Measurements from ENCODE around the gene SCAMP2.
A peak's percentile ranks its signal among the peaks of the same experiment; 100 is the strongest.

Gene SCAMP2

DNA sequence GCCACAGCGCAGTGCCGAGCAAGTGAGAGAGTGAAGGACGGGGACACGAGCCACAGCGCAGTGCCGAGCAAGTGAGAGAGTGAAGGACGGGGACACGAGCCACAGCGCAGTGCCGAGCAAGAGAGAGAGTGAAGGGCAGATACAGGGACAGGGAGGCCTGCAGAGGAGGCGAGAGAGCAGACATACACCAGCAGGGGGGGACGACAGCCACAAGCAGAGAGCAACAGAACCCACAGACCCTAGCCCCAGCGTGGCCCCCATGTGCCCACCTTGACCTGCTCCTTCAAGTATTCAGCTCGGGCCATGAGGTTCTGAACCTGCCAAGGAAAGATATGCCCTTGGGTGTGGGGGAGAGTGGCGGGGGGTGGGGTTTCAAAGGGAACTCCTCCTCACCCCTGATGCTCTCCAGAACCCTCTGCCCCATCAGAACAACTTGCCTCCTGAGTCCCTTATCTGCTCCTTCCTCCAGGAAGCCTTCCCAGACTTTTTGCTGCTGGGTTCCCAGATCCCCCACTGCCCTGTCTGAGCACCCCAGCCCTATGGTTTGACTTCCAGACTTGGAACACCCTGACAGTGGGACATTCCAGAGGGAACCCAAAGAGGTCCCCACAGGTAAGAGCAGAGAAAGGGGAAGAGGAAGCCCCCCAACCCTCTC, 35.6 kb downstream of the SCAMP2 start:
- no peak for DNase-seq

DNA sequence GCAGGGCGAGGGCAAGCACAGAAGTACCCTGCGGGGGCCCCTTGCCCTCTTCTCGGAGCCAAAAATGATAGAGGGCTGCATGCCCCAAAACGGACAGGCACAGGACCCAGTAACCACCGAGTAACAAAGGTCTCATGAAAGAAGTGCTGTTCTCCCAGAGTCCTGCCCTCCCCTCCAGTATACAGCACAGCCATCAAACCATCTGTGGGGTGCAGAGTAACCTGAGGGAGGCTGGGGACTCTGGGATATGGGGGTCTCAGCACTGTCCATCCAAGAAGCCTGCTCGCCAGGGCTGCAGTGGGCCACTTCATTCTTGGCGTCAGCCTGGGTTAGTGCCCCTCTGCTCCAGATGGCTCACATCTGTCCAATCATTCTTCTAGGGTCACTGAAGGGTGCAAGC, 36.3 kb downstream of the SCAMP2 start:
- no peak for DNase-seq

DNA sequence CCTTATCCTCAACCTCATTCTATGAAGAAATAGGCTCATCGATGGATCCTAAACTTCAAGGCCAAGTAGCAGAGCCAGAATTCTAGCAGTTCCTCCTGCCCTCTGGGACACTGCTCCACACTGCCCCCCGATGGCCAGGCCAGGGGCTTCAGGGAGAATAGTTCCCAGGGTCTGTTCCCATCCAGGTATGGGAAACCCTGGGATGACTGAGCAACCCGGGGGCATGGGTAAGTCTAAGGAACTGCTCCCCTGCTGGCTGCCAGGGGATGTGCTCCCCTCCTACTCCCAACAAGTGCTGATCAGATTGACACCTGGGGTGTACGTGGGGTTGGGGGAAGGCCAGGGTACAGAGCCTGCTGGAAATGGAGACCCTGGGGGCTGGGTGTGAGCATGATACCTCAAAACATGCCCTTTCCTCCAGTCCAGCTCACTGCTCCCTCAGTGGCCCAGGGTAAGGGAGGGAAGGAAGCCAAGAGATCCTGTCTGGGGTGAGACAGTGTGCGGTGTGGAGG, 37.8 kb downstream of the SCAMP2 start:
- DNase-seq, result peak; percentile 56

DNA sequence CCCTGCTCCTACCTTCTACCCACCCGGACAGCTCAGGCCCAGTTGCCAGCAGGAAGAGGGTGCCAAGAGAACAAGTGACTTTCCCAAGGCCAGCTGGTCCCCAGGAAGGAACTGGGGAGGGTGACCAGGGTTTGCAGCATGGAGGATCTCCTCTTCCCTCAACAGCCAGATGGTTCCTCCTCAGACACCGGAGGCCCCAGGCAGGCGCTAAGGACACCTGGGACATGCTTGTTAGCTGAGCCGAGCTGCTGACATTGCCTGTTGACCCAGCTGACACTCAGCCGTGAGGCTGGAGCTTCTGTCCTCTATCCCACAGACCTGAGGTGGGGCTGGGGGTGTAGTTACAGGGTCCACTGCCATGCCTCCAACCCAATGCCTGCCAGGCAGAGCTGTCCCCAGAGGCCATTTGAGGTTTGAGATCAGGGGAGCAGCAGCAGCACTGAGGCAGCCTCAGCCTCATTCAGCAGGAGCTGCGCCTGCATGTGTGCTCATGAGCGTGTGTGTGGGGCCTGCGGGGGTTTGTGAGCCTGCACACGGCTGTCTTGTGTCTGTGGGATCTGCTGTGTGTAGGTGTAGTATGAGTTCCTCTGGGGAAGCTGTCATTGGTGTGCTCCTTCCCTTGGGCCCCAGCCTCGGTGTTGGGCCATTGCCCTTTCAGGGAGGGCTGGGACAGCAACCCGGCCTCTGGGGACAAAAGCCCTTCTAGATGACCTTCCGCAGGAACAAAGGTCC, 39.6 kb downstream of the SCAMP2 start:
- peak; percentile 68 for DNase-seq

DNA sequence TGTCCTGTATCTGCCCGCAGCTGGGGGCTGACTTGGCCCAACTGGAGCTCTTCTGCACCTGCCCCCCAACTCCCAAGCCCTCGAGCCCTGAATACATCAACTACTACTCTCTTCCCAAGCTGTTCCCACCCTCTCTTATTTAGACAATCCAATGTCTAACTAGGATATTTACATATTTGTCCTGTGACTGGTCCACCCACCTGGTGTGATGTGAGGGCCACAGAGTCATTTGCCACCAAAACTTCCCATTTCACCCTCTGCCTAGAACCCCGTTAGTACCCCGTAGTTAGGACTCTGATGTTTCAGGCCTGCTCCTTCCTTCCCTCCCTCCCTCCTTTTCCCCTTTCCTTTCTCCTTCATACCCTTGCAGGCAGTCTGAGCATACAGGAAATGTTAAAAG, 40.3 kb downstream of the SCAMP2 start:
- DNase-seq, result no peak

DNA sequence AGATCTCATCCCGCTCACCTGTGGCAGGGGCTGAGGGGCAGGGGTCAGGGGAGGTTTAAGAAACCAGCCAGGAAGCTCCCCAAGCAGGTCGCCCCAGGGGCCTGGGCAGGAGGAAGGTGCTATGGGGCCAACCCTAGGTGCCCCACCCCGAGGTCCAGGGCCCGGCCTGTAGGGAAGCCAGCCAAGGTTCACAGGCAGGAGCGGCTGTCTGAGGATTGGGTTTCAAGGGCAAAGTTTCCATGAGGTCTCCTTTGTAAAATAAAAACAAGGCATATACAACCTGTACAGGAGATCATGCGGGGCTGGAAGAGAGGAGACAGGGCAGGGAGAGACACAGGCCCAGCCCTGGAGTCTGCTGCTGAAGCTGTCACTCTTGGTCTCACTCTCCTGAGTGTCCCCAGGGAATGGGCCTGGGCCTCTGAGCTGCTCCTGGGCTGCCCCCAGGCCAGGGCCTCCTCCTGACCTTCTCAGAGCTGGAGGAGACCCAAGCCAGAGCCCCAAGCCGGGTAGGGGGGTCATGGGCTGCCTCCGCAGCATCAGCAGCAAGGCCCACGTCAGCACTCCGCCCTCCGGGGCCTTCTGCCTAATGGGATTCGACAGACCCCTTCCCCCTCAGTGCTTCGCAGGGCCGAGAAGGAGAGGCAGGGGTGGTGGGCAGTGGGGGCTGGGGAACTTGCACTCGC, 41.2 kb downstream of the SCAMP2 start:
- DNase-seq, result peak; percentile 90

DNA sequence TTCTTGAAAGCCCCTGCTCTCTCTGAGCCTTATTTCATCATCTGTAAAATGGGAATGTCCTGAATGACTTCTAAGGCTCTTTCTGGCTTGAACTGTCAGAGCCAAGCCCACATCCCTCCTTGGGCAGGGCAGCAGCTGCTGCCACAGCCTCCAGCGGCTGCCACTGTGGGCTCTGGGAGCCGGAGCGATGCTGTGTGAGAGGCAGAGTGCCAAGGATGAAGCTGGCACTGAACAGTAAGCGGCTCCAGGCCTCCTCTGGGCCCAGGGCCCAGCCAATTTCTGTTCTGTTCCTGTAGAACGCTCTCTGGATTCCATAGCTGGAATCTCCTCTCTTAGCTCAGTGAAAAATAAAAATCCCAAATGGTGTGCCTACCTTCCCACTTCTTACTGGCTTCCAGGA, 42.3 kb downstream of the SCAMP2 start:
- no peak for DNase-seq

DNA sequence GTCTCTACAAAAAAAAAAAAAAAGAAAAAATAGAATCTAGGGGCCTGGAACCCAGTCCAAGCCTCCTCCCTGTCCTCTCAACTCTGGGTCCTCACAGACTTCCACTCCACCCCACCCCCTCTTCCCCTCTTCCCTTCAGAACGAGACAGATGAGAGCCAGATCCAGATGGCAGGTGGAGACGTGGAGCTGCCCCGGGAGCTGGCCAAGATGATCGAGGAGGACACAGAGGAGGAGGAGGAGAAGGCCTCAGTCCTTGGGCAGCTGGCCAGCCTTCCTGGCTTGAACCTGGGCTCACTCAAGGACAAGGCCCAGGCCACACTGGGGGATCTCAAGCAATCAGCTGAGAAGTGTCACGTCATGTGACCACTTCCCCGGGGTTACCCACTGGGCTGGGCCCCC, 43.2 kb downstream of the SCAMP2 start:
- DNase-seq, result no peak

DNA sequence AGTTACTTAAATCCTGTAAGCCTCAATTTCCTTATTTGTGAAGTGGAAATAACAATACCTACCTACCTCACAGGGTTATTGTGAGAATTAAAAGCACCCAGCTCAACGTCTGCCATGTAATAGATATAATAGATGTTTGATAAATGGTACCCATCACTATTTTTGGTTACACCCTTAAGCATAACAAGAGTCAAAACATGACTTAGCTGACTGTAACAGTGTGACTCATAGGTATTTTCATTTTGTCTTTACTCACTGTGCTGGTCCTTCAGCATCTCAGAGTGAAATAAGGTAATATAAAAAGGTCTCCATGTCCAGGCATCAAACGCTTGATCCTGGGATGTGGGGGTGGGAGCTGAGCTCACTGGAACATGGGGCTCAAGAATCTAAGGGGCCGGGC, 43.7 kb downstream of the SCAMP2 start:
- DNase-seq, result no peak

DNA sequence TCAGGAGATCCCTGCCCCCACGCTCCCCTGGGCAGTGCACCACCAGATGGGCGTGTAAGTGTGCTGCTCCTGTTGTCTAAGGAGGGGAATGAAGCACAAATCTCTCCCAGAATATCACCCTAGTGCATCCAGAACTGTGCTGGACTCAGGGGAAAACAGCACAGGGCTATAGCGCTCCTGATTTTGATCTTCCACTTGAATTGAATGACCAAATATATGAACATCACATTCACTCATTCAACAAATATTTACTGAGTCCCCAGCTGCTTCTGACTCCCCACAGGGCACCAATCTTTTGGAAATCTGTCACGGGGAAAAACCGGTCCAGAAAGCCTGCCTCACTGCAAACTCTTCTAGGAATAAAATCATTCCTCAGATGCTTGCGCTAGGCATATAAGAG, 44.3 kb downstream of the SCAMP2 start:
- DNase-seq, result no peak

DNA sequence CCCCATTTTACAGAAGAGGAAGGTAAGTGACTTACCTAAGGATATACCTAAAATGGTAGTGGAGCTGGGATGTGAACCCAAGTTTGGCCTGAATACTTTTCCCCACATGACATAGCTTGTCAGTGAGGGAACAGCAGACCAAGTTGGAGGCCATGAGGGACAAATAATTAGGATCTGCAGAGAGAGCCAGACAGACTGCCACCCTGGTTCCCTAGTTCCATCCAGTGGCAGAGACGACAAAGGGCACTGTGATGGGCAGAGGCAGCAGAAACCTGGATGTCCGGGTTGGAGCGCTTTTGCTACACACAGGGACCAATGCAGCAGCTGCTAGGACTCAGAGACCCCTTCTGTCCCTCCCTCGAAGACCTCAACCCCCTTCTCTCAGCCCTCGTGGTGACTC, 45.6 kb downstream of the SCAMP2 start:
- DNase-seq, result no peak

DNA sequence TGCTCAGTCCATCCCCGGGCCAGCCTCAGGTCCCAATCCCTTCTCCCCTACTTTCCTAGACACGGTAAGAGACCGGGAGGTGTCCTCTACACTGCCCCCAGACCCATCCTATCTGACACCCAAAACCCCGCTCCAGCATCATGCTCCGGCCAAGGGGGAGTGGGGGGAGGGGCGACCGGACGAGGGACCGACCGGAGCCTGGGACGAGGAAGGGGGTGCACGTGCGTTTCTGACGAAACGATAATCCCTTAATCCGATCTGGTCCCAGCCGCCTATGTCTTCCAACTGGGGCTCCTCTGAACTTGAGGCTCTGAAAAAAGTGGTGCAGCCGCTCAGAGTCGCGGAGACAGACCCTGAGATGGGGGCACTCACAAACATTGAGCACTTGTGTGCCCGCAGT, 46.2 kb downstream of the SCAMP2 start:
- DNase-seq, result no peak

DNA sequence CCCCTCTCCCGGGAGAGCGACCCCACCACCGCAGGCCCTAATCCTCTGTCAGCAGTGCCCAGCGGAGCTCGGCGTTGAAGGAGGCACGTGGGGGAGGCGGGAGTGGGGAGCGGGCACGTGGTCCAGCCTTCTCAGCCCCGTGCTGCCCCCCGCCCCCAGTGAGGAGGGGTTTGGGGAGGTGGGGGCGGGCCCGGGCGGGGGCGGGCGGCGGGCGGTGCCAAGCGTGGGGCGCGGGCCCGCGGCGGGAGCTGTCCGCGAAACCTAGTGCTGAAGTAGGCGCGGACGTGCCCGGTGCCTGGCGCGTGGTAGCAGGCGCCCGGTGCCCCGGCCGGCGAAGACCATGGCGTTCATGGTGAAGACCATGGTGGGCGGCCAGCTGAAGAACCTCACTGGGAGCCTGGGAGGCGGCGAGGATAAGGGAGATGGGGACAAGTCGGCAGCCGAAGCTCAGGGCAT, 46.8 kb downstream of the SCAMP2 start, which contains the start of gene CPLX3:
TSS of gene CPLX3 (plus strand) at position 264 of the 456 bp plus-strand sequence. CDS start at position 341, 77 bp downstream.
- peak; percentile 76 for DNase-seq

DNA sequence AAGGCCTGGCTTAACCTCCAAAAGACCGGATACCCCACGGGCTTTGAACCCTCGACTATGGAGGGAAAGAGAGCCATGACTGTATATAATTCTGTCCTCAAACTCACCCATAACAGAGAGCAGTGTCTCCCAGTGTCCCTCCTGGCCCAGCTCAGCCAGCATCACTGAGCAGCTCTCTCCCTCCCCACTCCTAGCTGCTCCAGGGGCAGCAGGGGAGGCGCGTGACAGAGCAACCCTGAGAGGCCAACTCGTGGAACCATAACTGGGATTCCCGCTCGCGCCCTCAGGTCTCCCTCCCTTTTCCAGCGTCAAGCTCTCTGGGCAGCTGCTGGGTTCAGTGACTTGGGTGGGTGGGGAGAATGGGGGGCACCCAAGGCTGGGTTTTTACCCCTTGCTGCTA, 47.3 kb downstream of the SCAMP2 start:
- peak; percentile 49 for DNase-seq

DNA sequence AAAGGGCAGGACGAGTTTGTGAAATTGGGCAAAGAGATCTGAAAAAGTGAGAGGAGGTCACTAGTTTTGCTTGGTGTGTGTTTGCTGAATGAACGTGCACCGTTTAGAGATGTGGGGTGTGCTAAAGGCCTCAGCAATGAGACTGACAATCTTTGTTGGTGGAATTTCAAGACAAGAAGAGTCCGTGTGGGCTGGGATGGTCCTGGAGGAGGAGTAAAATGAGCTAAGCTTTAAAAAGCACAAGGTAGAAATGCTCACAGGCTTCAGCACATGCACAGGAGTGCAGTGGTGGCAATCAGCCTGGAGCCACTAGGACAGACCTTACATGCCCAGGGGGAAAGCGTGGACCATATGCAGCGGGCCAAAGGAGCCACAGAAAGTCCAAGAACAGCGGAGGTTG, 48.2 kb downstream of the SCAMP2 start:
- DNase-seq, result no peak

DNA sequence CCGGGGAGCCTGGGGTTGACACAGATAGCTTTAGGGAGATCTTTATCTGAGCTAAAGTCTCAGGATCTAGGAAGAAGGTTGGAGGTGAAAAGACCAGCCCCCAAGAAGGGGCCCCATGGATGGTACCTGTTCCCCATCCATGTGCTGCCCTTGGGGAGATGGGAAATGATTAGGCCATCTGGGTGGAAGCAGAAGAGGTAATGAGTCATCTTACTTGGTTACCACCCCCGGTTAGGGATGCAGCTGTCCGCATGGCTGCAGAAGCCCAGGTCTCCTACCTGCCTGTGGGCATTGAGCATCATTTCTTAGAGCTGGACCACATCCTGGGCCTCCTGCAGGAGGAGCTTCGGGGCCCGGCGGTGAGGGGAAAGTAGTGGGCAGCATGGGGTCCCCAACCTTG, 49.8 kb downstream of the SCAMP2 start:
- no peak for DNase-seq

DNA sequence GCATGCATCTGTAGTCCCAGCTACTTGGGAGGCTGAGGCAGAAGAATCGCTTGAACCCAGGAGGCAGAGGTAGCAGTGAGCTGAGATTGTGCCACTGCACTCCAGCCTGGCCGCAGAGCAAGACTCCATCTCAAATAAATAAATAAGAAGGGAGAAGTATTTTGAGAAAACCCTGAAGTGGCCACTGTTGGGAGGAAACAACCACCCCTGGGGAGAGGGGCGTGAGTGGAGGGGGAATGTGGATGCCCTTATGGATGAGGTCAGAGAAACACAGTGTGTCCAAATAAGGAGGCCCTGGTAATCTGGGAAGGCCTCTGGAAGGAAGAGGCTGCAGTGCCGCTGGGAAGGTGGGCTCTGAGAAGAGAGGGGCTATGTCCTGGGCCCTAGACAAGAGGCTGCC, 50.9 kb downstream of the SCAMP2 start:
- DNase-seq, result no peak

DNA sequence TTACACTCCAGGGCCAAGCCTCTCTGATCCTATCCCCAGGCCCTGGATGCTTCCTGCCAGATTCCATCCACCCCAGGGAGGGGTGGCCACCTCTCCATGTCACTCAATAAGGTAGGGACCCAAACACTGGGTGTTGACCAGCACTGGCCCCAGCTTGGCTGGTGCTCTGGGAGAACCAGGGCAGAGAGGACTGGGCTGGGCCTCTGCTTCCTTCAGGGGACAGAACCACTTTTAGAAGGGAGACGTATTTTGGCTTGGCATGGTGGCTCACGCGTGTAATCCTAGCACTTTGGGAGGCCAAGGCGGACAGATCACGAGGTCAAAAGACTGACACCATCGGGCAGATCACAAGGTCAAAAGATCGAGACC, 51.4 kb downstream of the SCAMP2 start:
- DNase-seq, result no peak

DNA sequence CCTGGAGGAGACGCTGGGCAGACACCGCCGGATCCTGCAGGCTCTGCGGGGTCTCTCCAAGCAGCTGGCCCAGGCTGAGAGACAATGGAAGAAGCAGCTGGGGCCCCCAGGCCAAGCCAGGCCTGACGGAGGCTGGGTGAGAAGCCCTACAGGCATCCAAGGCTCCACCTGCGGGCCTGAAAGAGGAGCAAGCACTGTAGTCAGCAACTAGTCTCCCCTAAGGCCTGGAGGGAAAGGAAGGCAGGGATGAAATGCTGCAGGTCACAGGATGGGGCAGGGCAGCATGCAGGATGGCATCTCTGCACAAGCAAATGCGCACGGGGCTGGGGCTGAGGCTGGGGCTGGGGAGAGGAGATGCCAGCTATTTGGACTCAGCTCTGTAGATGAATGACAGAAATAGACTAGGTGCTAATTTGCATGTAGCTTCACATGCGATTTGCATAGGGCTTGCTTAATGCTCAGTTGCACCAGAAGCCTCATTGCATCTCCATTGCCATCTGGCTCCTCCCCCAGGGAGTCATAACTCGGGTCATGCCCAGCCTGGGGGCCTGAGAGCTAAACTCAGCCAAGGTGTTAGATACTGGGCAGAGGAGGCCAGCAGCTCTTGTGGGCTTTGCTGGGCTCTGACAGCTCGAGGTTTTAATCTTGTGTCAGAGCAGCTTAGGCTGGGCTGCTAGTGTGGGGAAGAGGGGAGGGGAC, 51.9 kb downstream of the SCAMP2 start:
- peak; percentile 82 for DNase-seq

DNA sequence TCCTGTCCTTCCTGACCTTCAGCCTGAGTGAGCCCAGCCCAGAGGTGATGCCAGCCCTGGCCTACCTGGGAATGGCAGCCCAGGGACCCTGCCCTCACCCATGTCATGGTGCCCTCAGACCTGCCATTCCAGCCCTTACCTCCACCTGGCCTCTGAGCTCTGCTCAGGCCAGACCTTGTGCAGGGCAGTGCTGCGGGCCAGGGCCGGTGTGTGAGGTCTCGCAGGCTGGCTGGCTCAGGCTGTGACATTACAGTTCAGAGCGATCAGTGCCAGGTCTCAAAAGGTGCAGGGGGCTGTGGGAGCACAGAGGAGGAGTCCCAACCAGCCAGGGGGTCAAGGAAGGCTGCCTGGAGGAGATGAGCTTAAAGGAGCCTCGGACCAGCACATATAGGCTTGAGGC, 53.1 kb downstream of the SCAMP2 start:
- DNase-seq, result no peak

DNA sequence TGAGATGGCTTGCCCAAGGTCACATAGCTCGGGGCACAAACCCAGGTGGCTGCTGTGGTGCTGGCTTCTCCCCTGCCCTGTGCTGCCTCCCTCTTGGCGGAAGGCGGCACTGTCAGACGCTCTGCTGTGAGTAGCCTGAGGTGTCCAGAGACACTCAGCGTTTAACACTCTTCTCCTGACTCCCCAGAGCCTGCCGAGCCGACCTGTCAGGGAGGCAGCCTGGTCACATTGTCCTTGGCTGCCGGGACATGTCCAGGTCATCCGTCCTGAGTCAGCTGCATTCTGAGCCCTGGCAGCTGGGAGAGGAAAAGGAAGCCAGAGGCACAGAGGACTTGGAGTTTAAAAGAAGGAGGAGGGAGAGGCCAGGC, 55.8 kb downstream of the SCAMP2 start:
- peak; percentile 51 for DNase-seq

DNA sequence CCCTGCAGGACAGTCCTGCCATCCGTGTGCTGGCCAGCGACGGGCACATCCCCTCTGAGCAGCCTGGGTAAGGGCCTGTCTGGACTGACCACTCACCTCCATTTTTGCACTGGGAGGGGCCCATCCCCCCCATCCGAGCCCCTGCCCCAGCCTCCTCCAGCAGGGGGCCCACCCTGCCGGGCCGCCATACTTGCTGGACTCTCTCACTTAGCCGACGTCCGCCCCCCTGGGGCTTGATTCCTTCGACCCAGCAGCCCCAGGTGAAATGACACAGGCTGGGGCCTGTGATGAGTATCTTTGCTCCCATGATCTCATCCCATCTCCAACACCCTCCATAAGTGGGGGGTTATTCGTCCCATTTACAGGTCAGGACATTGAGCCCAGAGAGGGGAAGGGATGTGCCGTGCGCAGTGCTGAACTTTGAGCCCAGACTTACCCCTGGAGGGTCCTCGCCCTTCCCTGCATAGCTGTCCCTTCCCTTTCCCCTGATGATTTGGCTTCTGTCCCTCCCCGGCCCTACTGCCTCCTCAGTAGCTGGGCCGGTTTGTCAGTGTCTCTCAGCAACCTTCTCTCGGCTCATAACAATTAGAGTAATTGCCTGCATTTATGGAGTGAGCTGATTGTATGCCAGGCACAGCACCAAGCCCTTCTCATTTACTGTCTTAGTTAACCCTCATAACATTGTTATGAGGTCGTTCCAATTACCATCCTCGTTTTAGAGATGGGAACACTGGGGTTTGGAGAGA, 56.4 kb downstream of the SCAMP2 start:
- no peak for DNase-seq

DNA sequence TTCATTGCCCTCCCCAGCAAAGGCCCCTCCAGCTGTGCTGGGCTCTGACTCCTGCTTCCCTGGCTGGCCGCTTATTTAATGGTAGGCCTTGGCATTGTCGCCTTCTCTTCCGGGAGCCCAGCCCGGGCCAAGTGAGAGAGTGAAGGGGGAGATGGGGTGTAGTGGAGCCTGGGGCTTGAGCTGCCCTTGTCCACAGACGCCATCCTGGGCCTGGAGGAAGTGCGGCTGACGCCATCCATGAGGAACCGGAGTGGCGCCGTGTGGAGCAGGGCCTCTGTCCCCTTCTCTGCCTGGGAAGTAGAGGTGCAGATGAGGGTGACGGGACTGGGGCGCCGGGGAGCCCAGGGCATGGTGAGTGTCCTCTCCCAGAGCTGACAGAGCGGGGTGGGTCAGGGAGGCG, 57.2 kb downstream of the SCAMP2 start:
- no peak for DNase-seq
